Measurements from ENCODE around the gene NOL4L.

Gene NOL4L

DNA sequence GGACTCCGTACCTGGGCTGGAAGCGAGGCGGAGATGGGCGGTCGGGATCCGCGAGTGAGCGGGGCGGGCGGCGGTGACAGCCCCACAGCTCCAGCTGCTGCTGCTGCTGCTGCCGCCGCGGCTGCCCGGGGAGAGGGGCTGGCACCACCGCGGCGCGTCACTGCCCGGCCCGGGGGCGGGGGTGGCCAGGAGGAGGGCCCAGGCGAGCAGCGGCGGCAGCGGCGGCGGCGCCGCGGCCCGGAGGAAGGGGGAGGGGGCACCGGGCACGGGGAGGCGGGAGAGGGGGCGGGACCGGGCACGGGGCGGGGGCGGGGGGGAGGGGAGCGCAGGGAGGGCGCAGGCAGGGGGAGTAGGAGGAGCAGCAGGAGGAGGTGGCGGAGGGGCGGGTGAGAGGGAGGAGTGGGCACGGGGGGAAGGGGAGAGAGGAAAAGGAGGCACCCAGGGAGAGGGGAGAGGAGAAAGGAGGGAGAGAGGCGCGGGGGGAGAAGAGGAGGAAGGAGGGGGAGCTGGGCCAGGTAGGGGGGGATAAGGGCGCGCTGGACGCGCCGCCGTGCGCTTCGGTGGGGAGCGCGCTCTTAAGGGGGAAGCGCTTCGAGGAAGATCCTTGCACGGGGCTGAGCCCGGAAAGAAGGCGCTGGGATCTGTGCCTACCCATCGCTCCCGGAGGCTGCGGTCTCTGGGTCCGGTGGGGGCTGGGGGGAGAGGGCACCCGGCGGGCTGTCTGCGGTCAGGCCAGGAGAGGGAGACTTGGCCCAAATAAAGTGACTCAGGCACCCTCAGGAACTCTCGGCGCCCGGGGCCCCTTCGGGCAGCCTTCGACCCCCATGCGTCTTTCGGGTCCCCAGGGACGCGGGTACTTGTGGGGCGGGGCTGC lies 101.5 kb downstream of the NOL4L start:
- DNase-seq (ENCODE audit: low read depth) = no peak

DNA sequence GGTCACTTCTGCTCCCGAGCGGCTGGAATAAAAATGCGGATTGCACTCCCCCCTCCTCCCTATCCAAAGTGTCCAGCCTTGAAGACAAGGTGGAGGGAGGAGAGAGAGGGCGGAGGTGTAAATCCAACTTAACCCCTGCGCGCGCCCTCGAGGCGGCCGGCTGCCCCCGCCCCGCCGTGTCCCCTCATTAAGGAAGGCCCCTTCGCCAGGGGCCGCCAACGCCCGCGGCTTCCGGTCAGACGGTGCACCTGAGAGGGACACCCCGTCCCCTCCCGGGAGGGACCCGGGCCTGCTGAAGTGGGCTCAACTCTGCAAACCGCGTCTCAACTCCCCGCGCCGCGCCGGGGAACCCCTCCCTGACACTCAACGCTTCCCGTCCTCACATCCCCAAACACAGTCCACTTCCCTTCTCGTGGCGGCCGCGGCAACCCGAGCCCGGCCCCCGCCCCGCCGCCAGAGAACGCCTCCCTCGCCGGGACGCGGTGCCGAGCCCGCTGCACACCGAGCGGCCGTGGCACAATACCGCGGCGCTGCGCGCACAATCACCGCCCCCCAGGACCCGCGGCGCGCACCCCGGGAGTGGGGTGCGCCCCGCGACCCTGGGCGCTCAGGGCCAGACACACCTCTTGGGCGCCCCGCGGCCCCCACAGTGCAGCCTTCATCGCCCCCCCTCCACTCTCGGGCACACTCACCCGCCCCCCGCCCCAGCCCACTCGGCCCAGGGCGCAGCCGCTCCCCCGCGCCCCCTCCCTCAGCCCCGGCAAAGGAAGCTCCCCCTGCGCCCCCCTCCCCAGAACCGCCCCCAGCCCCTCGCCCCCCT lies 102.5 kb downstream of the NOL4L start:
- DNase-seq (ENCODE audit: low read depth) = no peak

DNA sequence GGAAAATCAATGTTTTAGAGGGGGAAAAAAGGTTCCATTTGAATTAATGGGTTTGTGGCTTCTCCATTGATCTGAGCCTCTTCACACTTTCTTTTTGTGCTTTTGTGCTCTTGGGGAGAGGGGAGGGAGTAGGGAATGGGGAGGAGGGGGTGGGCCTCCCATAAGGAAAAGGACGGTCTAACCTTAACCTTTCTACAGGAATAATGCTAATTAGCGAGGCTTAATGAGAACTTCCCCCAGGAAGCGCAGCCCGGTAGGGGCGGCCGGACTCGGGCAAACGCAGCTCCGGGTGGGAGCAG lies 103.0 kb downstream of the NOL4L start:
- no peak for DNase-seq (ENCODE audit: low read depth)

DNA sequence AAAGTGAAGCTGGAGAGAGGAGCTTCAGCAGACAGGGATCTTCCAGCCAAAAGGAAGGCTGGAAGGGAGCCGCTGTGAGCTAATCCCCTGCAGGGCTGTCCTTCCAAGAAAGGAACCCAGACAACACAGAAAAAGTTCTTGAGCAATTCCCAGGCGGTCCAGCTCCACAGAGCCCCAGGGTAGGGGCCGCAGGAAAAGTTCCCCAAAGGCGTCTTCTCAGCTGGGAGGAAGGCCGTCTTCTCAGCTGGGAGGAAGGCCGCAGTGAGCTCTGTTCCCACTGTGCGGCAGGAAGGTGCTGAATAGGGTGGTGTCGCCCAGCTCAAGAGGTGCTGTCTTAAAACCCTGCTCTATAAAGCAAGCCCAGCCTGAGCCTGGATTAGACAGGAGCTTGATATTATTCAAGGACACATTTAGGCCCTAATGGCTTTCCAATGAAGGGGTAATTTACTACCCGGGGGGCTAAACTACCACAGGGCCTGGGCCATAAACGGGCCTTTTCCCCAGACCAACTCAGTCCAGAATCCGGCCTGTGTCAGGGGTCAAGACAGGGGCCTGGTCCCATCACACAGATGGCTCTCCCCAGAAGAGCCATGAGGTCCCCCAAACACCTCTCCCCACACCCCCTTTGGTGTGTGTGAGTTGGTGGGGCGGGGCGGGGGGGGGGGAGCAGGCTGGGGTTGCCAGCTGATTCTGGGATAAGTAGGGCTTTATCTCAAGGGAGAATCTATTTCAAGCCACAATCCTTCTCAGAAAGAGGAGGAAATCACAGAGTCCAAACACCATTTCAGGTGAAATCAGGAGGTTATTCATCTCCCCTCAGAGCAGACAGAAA lies 103.6 kb downstream of the NOL4L start:
- no peak for DNase-seq (ENCODE audit: low read depth)

DNA sequence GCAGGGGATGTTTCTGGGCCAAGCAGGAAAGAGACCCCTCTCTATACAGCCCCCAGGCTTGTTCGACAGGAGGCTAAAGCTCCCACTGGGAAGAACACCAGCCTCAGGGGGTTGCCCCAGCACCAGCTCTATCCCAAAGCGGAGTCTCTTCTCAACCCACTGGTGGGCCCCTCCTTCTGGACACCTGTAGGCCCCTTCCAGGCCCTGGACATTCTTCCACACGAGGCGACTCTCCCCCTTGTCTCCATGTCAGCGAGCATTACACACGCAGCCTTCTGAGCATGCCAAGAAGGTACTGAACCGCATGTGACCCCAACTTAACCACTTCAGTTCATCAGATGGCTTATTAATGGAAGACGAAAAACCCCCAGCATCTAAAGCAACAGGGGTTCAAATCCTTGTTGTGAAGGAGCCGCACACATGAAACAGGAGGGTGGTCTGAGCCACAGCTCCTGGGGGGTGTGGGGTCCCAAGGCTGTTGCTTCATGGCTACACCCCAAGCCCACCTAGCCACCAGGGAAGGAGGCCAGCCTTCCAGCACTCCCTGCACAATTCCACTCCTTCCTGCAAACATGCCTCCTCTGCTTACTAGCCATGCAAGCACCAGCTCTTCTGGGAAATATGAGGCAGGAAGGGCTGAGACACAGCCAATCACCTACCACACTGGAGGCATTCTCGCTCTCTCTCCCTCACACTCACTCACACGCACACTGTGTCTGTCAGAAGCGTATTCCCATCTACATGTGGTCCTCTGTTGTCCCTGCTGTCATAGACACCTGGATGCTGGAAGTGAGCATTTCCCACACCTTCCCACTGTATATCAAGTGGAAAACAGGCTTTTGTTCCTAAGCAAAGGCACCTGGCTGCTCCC lies 104.5 kb downstream of the NOL4L start:
- DNase-seq (ENCODE audit: low read depth) = no peak

DNA sequence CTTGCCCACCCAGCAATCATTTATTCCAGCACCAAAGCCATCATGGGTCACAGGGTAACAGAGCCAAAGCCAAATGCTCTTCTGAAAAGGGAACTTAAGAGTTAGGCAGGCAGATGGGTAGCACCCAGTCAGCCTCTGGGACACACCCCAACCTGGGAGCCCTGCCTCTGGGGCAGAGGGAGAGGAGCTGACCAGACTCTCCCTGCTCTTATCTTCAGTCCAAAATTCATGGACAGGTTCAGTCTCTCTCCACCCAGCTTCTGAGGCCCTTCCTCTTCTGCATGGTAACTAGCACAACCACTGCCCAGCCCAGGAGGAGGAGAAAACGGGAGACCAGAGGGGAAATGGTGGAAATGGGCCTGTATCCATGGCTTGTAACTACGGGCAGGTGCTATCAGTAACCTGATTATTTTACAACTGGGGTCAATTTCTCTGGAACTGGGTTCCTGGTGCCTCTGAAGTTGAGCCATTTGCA lies 105.4 kb downstream of the NOL4L start:
- DNase-seq (ENCODE audit: low read depth) = no peak

DNA sequence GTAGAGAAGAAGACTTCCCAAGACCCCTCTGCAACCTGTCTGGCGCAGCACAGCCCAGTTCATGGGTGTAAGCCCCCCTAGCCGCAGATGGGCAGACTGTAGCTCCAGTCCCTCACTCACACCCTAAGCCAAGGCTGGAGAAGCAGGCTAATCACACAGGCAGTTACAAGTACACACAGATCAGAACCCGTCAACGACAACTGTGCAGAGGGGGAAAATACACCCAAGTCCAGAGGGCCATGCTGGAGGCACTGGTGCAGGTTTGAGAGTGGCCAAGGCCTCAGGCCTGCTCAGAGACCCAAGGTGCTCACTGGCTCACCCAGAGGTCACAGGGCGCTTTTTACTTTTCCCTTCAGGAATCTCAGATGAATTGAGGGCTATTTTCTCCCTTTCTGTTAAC lies 106.1 kb downstream of the NOL4L start:
- no peak for DNase-seq (ENCODE audit: low read depth)

DNA sequence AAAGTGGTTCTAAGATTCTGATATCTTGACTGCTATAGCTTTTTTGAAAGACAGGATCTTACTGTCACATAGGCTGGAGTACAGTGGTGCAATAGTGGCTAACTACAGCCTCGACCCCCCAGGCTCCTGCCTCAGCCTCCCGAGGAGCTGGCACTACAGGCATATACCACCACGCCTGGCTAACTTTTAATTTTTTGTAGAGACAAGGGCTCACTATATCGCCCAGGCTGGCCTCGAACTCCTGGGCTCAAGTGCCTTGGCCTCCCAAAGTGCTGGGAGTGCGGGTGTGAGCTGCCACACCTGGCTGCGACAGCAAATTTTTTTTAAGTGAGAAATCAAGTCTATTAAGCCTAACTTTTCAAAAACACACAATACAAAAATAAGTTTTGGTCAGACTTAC lies 106.6 kb downstream of the NOL4L start:
- no peak for DNase-seq (ENCODE audit: low read depth)

DNA sequence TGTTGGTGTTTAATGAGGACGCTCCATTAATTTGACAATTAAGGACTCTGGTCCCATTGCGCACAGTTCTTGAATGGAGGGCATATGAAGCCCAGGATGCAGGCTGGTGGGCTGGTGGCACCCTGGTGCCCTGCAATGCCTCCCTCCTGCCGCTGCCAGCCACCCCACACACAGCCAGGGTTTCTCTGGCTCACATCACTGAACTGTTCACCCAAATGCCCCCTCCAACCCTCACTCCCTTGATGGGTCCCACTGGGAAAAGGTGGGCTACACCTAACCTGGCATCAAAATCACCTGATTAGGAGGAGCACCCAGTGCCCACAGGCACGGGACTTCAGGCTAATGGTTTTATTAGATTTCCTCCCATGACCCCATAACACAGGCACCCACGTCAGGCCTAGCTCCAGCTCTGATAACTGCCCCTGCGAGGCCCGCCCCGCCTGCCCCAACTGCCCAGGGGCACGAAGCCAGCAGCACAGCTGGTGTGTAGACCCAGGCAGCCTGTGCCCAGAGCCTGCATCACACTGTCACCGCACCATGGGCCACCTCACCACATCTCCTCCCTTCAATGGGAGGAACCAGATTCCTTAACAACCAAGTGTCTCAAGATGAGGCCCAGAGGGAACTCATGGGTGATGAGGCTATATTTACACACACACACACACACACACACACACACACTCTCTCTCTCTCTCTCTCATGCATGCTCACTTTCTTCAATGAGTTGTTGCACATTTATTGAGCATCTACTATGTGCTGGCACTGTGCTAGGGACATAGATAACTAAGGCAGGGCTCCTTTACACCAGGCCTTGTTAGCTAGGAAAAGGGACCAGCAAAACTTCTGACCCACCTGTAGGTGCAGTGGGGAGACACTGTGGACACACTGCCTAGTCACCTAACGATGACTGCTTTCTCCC lies 107.3 kb downstream of the NOL4L start:
- DNase-seq (ENCODE audit: low read depth) = no peak

DNA sequence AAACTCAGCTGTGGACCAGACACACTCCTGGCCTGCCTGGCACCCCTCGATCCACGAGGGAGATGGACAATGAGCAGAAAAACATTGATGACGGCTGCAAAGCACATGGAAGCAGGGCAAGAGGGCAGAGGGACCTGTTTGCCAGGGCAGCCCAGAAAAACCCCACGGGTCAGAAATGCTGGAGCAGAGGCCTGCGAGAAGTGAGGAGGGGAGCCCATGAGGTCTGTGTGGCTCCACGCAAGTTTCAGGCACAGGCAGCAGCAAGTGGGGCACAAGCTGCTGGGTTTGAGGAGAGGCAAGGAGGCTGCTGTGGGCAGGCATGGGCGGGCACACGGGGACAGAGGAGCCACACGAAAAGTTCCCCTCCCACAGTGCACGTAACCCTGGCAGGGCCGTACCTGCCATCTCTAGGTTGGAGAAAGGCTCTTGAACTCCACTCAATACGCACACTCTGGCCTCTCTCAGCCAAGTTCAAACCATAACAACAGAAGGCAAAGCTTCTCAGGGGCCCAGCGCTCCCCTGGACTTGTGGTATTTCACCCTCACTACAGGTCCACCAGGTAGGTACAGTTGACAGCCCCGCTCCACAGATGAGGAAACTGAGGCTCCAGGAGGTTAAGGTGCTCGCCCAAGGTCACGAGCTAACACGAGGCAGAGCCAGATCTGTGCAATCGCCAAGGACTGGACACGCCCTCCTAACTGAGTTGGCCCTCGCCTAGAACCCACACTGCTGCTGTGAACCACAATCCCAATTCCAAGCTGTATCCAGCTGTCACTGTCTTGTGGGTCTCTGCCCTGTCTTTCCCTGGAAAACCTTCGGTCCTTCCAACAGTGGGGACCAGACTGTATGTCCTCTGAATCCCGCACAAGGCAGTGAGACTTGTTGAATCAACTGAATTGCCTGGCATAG lies 108.2 kb downstream of the NOL4L start:
- no peak for DNase-seq (ENCODE audit: low read depth)

DNA sequence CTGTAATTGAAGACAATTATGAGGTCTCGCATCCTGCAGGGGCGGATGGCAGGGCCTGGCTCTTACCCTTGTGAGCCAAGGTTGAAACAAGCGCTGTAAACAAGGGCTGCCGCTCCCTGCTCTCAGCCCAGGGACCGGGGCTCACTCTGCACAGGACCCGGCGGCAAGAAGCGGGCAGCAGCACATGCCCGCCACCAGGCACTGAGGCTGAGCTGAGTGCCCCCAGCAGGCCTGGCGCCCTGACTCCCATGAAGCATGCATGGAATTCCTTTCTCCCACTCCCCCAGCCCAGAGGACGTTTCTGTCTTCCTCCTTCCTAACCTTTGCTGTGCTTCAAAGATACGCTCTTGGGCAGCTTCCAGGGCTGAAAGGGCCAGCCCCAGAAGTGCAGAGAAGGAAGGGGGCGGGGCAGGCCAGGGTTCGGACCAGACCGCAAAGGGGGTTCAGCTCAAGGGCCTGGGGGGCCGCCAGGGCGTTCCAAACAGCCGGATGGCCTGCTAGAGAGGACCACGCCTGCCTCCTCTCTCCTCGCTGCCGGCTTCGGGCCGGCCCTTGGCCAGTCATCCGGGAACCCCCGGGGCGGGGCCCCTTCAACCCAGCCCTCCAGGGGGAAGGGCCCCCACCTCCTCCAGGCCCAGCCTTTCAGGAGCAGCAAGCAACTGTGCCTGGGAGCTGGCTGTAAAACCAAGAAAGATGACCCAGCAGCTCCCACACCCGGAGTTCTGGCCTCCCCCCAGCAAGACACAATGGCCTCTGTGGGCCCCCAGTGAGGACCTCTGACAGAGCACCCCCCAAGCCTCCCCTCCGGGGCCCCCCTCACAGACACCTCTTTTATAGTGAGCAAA lies 109.9 kb downstream of the NOL4L start:
- DNase-seq (ENCODE audit: low read depth) = peak; percentile 74

DNA sequence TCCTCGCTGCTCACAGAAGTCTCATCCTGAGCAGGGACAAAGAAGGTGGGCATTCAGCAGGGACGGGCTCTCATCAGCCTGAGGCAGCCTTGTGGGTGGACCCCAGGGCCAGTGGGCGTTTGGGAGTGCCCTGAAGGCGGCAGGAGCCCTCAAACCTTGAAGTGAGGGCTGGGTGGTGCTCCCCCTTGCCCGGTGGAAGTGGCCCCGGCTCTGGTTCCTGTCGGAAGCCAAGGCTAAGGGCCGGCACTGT lies 110.5 kb downstream of the NOL4L start:
- DNase-seq (ENCODE audit: low read depth) = no peak

DNA sequence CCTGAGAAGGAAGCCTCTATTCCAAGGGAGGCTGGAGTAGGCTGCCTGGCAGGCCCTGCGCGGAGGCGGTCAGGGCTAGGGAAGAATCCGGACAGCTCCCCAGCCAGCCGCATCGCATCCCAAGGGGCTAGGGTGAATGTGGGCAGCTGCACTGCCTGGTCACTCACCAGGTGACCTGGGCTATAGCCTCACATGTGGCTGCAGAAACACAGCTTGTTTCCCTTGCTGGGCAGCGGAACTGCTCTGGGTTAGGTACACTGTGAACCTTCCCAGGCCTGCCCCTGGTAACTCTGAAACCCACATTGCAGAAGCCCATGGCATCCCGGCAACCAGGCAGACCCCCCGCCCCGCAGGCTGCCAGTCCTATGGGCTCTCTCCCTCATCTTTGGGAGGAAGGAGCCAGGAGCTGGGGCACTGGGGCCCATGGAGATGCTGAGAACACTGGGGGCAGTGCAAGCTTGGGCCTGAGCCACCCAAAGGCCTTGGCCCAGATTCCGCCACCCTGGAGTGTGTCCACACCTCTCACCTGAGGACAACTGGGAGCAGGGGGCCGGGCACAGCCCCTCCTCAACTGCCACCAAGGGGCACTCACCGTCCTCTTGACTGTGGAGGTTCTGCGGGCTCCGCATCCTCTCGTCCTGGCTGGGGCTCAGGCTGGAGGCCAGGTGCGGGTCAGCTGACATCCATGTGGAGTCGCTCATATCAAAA lies 111.0 kb downstream of the NOL4L start:
- no peak for DNase-seq (ENCODE audit: low read depth)

DNA sequence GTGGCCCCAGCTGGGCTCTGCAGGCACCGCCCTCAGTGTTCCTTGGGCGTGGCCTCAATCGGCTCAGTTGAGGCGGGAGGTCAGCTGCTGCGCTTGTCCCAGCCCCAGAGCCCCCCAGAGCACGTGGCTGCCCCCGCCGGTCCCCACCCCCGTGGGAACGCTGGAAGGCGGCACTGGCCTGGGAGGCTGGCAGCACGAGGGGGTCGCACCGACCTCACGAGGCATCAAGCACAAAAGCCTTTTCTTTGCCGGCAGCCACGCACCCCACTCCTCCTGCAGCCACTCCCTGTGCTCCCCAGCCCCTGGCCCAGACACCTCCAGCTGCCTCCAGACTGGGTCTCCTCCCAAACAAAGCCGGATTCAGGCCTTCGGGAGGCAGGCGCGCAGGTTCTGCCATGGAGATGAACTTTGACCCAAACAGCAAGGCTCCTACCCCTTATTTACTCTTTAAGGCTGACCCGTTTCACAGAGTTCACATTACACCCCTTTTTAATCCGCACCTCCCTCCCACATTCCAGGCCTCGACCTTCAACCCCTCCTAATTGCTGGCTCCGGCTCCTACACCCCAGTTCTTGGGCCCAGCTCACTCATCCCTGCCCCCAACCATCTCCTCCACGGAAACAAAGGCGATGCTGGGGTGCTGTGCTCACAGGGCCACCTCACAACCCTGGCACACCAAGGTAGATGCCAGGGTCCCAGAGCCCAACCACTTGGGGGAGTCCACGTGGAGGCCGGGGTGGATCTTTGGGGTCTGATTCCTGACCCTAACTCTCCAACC lies 111.7 kb downstream of the NOL4L start:
- no peak for DNase-seq (ENCODE audit: low read depth)

DNA sequence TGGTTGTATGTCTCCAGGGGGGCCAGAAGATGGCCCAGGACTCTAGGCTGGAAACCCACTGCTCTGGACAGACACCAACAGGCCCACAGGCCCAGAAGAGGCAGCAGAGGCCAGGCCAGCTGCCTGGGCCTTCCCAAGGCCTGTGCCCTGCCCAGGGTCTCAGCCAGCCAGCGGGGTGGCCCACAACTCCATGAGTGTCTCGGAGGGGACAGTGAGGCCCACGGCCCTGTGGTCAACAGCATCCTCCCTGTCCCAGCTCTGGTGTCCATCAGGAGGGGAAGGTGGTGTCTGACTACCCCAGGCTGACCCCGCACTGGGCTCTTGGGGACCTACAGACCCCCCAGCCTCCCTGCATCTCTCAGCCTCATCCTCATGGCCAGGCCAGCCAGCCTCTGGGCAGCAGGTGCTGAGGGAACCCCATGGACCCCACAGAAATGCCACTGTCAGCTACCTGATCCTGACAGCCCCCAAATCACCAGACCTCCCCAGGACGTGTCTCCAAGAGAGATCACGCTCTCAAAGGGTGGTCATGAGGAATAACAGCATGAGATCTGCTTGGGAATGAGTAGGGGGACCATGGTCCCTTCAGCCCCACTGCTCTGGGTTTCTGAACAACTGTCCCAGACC lies 112.4 kb downstream of the NOL4L start:
- DNase-seq (ENCODE audit: low read depth) = no peak

DNA sequence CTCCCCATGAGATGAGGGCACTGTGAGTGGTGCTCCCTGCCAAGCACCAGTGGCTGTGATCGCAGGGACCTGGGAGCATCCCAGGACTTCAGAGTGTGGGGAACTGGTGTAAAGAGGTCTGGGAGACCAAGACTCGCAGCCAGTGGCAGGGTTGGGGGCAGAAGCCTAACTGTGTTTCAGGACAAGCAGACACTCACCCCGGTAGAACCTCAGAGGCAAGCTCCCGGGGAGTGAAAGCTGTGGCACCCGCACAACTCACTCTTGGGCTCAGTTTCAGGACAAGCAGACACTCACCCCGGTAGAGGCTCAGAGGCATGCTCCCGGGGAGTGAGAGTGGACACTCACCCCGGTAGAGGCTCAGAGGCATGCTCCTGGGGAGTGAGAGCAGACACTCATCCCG lies 114.2 kb downstream of the NOL4L start:
- DNase-seq (ENCODE audit: low read depth) = no peak
